Ovary (tissue), 9 donors: ENCODE data around the gene PIGU. TPM values are rescaled to one million over a fixed set of nuclear protein-coding genes. Genes with fewer than 3 reads are reported as not detected.
A peak's percentile ranks its signal among the peaks of the same experiment; 100 is the strongest.

Experiments used
- DNase-seq, 5 donors: peaks; one replicate each; pipeline ENCODE4 v3.0.0-alpha.2; 2019 to 2020
- H3K27ac ChIP-seq, 2 donors: fragments of 200-600 bp; one replicate each; pipeline versions ENCODE4 v1.5.1 to v1.8.0; 2019 to 2022
- H3K27me3 ChIP-seq: fragments of 200-600 bp; one replicate; pipeline ENCODE4 v1.8.0; 2022
- H3K36me3 ChIP-seq: fragments of 200-600 bp; sonication (generic); one replicate; pipeline ENCODE4 v1.5.1; 2019
- H3K4me1 ChIP-seq: one replicate; pipeline ENCODE4 v1.8.1; 2013; ENCODE audit warnings: mild to moderate bottlenecking, moderate library complexity; ENCODE audit not compliant: insufficient read depth
- H3K4me3 ChIP-seq: fragments of 200-600 bp; sonication (generic); one replicate; pipeline ENCODE4 v1.5.1; 2017
- H3K9me3 ChIP-seq, 2 donors: fragments of 200-600 bp in 1 of 2; sonication (generic) in 1 of 2; one replicate each; pipeline versions ENCODE4 v1.5.1 to v1.8.1; 2013 to 2019; ENCODE audit warnings: mild to moderate bottlenecking in 1 of 2, moderate library complexity in 1 of 2
- EP300 ChIP-seq: sonication (generic); formaldehyde crosslinking; IDR thresholded peaks from one replicate; pipeline ENCODE4 v1.6.1; 2017; ENCODE audit warnings: antibody characterized with exemption
- POLR2A ChIP-seq: fragments of 450-650 bp; IDR thresholded peaks from one replicate; pipeline ENCODE4 v1.6.1; 2017; ENCODE audit warnings: antibody characterized with exemption, mild to moderate bottlenecking, moderate library complexity
- WGBS, 3 donors: extraction: QIAGEN DNeasy Blood & Tissue Kit in 1 of 3; methylation state at CpG; one replicate each; pipeline versions ENCODE4 v1.1.5 to v1.1.7; 2013 to 2017; 5-methylcytosine and 5-hydroxymethylcytosine counted together
- intact Hi-C, 4 donors: fragments of 100-400 bp; cut with DNase I; formaldehyde crosslinking; loops; one replicate each; pipeline versions ENCODE4 v1.11.0 to v1.15.1; 2022 to 2023
- polyA plus RNA-seq, 2 donors: library from polyadenylated mRNA; stranded (reverse); fragments of 200-250 nt in 1 of 2; fragments of 350-450 nt in 1 of 2; fragmentation: Illumina TruSeq in 1 of 2; extraction: RNeasy Lipid Tissue Mini Kit (QIAGEN cat#74804) in 1 of 2; gene quantifications; one replicate each; pipeline ENCODE4 v1.2.3, GENCODE V29; 2013 to 2014
- total RNA-seq, 7 donors: library from RNA; depleted of rRNA in 2 of 7; stranded (reverse); fragments of >200 nt in 2 of 7; fragmentation: NEBNext Ultra II Directional in 3 of 7; extraction: Animal tissue kit (Norgen Biotek cat#: 25700) in 3 of 7; gene quantifications; one replicate each; pipeline versions ENCODE4 v1.1.0 to v1.2.4, GENCODE V29; 2016 to 2023
- TF ChIP-seq, protein P1 (sequence below), 3 donors: fragments of 450-650 bp in 2 of 3; fragments of 200-600 bp in 1 of 3; IDR thresholded peaks; one replicate each; pipeline versions ENCODE4 v1.5.1 to v1.8.0; 2016 to 2022; ENCODE audit warnings: antibody characterized with exemption in 3 of 3, mild to moderate bottlenecking in 1 of 3
- donor health status: DM: no; HTN: no; CAD: no; lungs with moderate emphysema.
- donor health status: DM: no; HTN: no; CAD: no.
- donor health status: Bipolar disorder and iron deficiency.
- donor health status: DM: yes; HTN: yes; CAD: no.
- donor health status: DM: no; HTN: no; CAD: no.
- donor health status: DM: yes; HTN: yes; CAD: no.

The PIGU gene
- total and polyA plus RNA-seq, 9 donors: 14.4 to 61.4 (median 20.9) TPM

DNA sequence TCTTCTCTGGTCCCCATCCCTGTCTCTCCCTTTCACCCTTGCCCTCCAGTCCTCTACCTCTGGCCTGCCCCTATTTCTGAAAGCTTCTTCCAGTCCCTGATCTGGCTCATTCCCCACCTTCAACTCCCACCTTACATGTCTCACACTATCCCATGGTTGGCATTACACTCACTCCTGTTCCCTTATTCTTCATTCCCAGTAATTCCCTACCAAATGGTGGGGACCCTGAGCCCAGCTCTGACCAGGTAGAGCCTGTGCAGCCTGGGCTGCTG lies 33.6 kb upstream of the PIGU start:
- no peak for DNase-seq
- Histone ChIP-seq H3K4me1 (peaks cover 6% of the 10 kb centered on the region), H3K4me3 (no peak overlapping the region), H3K36me3 (no peaks in the 10 kb centered on the region), H3K27me3 (no peaks in the 10 kb centered on the region), H3K9me3 (no peaks in the 10 kb centered on the region), H3K27ac (peak overlapping the region in 1 of 2 donors; percentile 96)
- TF ChIP-seq POLR2A (no peak), EP300 (no peak)
- TF ChIP-seq, protein P1, sequence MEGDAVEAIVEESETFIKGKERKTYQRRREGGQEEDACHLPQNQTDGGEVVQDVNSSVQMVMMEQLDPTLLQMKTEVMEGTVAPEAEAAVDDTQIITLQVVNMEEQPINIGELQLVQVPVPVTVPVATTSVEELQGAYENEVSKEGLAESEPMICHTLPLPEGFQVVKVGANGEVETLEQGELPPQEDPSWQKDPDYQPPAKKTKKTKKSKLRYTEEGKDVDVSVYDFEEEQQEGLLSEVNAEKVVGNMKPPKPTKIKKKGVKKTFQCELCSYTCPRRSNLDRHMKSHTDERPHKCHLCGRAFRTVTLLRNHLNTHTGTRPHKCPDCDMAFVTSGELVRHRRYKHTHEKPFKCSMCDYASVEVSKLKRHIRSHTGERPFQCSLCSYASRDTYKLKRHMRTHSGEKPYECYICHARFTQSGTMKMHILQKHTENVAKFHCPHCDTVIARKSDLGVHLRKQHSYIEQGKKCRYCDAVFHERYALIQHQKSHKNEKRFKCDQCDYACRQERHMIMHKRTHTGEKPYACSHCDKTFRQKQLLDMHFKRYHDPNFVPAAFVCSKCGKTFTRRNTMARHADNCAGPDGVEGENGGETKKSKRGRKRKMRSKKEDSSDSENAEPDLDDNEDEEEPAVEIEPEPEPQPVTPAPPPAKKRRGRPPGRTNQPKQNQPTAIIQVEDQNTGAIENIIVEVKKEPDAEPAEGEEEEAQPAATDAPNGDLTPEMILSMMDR (IDR thresholded peaks at IDR 0.05): no peak
- intact Hi-C loops: no loop called here

- TF ChIP-seq EP300 (no peak), POLR2A (no peak)
- TF ChIP-seq, protein P1 (IDR thresholded peaks at IDR 0.05): peak in 1 of 3 donors; percentile 46
- intact Hi-C loops: loop anchor here in 2 of 4 donors (5.0 to 10.0 kb wide), 3 partner anchors 175 to 398 kb away; no protein-coding TSS in a partner anchor
- no peaks in the 10 kb centered on the region for H3K36me3 ChIP-seq
- peaks cover 6% of the 10 kb centered on the region for H3K4me1 ChIP-seq
- DNase-seq: peak in 4 of 5 donors; percentile 69 to 83 (median 80)
- WGBS, 3 donors: 1 to 3% (median 3%) methylated on average over 36 to 61 of the region's 61 CpGs
- no peaks in the 10 kb centered on the region for H3K9me3 ChIP-seq
- peak overlapping the region; percentile 88 for H3K4me3 ChIP-seq
- peak overlapping the region; percentile 74 to 96 for H3K27ac ChIP-seq
- H3K27me3 ChIP-seq: no peaks in the 10 kb centered on the region
These were observed 33.1 kb upstream of the PIGU start for GRCh38 chr20:34709831-34710567.

DNA sequence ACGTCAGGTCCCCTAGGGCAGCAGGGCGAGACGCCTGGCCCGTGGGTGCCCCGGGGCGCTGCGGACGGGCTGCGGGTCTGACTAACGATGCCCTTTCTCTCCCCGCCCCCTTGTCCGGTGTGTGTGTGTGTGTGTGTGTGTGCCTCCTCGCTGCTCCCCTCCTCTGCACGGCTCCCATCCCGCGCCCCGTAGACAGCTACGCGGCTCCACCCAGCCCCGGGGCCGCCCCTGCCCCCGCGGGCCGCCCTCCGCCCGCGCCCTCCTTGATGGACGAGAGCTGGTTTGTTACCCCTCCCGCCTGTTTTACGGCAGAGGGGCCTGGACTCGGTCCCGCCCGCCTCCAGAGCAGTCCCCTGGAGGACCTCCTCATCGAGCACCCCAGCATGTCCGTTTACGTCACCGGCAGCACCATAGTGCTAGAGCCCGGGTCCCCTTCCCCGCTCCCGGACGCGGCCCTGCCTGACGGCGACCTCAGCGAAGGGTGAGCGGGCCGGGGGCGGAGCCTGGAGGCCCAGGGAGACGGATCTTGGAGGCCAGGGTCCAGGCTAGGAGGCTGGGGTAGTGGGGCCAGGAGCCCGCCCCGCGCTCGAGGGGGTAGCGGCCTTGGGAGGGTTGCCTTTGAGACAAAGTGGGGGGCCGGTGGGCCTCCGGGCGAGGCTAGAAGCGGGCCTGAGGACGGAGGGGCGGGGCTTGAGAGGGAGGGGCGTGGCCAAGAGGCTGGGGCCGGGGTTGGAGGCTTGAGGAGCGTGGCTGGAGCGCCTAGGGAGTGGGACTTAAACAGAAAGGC lies 32.3 kb upstream of the PIGU start:
- intact Hi-C loops: loop anchor here in 2 of 4 donors (5.0 to 10.0 kb wide), 3 partner anchors 174 to 397 kb away; no protein-coding TSS in a partner anchor
- peak overlapping the region; percentile 88 for H3K4me3 ChIP-seq
- TF ChIP-seq EP300 (no peak), POLR2A (peak; percentile 43)
- DNase-seq: peak; percentile 90 to 94 (median 93)
- H3K9me3 ChIP-seq: no peaks in the 10 kb centered on the region
- peak overlapping the region; percentile 74 to 96 for H3K27ac ChIP-seq
- no peaks in the 10 kb centered on the region for H3K27me3 ChIP-seq
- H3K36me3 ChIP-seq: no peaks in the 10 kb centered on the region
- H3K4me1 ChIP-seq: peaks cover 6% of the 10 kb centered on the region
- WGBS, 3 donors: 0 to 1% (median 0%) methylated on average over 34 to 64 of the region's 64 CpGs

GRCh38 chr20:34708621-34709043 lies 31.7 kb upstream of the PIGU start:
- intact Hi-C loops: loop anchor here in 2 of 4 donors (5.0 to 10.0 kb wide), 3 partner anchors 174 to 396 kb away; no protein-coding TSS in a partner anchor
- peaks cover 5% of the 10 kb centered on the region for H3K4me1 ChIP-seq
- H3K27ac ChIP-seq: peak overlapping the region; percentile 74 to 96
- no peaks in the 10 kb centered on the region for H3K9me3 ChIP-seq
- H3K27me3 ChIP-seq: no peaks in the 10 kb centered on the region
- peak overlapping the region; percentile 88 for H3K4me3 ChIP-seq
- H3K36me3 ChIP-seq: no peaks in the 10 kb centered on the region
- peak; percentile 56 to 80 (median 73) for DNase-seq
- TF ChIP-seq, protein P1 (IDR thresholded peaks at IDR 0.05): peak in 2 of 3 donors; percentile 9 to 40
- no peak for TF ChIP-seq EP300
- 6% methylated on average over 13 to 22 of the region's 22 CpGs for WGBS, 3 donors
